ENCODE data around the gene NKPD1.

The NKPD1 gene

GRCh38 chr19:45173816-45174215, 13.0 kb upstream of the NKPD1 start:
- DNase-seq = no peak

GRCh38 chr19:45172611-45173208, 11.9 kb upstream of the NKPD1 start:
- DNase-seq = no peak

DNA sequence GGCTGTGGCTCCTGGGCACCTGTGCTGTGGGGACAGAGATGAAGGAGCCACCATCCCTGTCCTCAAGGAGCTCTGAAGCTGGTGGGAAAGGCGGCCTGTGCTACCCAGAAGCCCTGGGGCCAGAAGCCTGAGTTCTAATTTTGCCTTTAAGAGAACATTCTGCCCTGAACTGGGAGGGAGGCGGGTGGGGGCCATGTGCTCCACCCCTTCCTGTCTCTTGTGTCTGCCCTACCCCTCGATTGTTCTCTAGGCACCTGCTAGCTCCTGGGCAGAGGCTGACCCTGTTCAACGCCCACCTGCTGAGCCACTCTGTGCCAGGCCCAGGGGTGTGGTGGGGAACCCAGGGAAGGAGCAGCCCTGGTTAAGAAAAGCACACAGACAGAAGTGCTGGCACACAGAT, 11.4 kb upstream of the NKPD1 start:
- no peak for DNase-seq

DNA sequence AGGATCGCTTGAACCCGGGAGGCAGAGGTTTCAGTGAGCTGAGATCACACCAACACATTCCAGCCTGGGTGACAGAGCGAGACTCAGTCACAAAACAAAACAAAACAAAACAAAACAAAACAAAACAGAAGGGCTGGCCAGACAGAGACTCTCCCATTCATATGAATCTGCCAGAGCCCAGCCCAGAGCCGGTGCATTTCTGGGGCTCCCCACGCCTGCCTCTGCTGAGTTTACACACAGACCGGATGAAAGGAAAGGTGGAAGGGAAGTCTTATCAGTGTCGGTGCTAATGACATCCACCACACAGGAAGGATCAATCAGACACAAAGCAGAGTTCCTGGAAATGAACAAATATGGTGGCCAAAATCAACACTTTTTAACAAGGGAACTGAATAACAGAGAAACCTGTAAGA, 10.4 kb upstream of the NKPD1 start:
- no peak for DNase-seq

- DNase-seq = no peak
Measured at GRCh38 chr19:45170146-45171106, 9.6 kb upstream of the NKPD1 start.

DNA sequence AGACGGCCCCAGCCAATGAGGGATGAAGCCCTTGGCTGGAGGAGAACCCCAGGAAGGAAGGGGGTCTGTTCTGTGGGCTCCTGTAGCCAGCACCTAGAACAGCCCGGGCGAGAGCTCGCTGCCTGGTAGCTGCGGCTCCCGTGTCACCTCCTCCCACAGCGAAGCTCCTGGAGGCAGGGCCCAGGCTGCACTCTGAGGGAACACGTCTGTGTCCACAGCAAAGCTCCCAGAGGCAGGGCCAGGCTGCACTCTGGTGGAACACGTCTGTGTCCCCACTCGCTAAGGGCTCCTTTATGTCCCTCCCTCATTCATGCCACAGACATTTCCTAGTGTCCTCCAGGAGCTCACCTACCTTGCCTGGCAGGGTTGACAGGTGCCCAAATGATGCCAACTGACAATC, 8.8 kb upstream of the NKPD1 start:
- no peak for DNase-seq

DNA sequence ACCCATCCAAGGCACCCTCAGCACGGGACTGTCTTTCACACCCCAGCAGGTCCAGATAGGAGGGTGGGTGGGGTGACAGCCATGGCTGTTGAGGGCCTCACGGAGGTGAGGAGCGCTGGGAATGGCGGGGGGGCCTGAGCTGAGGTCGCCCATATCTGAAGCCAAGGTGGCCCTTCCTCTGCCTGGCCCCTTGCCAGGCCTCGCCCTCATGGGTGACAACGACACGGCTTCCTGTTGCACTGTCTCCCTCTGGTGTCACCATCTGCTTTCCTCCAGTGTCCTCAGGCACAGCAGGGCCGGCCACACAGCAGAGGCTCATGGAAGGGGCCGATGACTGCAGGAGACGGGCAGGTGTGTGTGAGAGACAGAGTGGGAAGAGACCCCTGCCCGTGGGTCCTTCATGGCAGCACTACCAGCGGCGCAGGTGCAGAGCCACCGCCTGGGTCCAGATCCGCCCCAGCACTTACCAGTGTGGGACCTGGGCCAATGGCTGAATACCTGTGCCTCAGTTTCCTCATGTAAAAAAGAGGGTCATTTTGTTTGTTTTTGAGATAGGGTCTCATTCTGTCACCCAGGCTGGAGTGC, 8.1 kb upstream of the NKPD1 start:
- DNase-seq = no peak

DNA sequence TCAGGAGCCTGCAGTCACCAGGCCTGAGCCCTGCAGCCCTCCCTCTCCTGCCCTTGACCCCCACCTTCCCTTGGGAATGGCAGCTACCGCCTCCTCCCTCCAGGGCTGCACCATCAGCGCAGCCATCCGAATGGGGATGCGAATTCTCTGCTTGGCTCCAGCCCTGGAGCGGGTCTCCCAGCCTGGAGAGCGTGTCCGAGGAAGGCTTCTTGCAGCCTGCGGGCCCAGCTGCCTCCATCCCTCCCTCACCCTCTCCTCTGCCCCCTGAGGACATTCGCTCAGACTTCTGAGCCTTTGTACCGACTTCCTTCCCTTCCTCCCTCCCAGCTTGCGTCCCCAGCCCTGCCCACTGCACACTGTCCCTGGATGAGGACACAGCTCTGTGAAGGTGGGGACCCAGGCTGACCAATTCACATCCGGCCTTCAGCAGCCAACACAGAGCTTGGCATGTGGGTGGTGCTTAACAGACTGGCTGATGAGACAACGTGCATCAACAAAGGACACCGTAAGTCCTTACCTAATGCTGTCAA, 6.0 kb upstream of the NKPD1 start:
- no peak for DNase-seq

DNA sequence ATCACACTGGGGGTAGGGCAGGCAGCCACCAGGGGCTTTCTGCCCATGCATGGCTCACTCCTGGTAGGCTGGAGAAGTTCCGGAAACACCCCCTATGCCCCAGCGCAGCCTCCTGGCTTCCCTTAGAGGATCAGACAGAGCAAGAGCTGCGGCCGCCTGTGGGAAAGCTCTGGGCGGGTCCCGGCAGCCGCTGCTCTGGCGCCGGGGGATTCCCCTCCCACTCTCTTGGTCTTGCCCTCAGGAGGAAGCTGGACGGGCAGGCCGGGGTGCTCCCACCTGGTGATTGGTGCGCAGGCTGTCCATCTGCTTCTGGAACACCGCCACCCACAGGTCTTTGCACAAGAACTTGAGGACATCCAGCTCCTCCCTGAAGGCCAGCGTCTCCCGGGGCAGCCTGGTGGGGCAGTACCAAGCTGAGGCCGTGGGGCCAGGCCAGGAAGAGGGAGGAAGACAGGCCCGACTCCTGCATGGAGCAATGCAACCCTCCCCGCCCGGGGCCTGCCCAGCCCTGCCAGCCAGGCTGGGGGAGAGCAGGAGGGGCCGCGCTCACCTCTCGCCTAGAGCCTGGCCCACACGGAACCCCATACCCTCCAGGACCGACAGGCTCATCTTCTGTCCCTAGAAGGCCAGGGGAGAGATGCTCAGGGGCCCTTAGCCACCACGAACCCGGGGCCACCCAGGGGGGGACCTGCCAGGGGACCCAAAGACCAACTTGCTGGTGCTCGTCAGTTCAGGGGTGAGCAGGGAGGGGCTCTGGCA, 4.0 kb upstream of the NKPD1 start:
- DNase-seq = peak; percentile 37

- DNase-seq = no peak
Measured at GRCh38 chr19:45163751-45164460, 3.1 kb upstream of the NKPD1 start.

DNA sequence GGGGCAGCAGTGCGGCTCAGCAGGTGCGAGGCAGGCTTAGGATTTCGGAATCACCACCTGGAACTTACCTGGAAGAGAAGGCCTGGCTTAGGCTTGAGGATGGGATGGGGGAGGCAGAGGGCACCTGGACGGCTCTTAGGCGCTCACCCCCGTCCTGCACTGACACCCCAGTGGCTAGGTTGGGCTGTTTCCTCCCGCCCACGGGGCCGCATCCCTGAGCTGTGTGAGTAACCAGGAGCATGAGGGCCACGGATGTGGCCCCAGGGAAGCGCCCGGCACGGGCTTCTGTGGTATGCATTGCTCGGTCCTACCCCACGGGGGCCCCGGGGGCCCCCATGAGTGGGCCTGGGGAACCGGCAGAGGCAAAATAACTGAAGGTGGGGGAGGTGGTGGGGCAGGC, 2.4 kb upstream of the NKPD1 start:
- DNase-seq = no peak

GRCh38 chr19:45162608-45163143, 1.9 kb upstream of the NKPD1 start:
- no peak for DNase-seq

DNA sequence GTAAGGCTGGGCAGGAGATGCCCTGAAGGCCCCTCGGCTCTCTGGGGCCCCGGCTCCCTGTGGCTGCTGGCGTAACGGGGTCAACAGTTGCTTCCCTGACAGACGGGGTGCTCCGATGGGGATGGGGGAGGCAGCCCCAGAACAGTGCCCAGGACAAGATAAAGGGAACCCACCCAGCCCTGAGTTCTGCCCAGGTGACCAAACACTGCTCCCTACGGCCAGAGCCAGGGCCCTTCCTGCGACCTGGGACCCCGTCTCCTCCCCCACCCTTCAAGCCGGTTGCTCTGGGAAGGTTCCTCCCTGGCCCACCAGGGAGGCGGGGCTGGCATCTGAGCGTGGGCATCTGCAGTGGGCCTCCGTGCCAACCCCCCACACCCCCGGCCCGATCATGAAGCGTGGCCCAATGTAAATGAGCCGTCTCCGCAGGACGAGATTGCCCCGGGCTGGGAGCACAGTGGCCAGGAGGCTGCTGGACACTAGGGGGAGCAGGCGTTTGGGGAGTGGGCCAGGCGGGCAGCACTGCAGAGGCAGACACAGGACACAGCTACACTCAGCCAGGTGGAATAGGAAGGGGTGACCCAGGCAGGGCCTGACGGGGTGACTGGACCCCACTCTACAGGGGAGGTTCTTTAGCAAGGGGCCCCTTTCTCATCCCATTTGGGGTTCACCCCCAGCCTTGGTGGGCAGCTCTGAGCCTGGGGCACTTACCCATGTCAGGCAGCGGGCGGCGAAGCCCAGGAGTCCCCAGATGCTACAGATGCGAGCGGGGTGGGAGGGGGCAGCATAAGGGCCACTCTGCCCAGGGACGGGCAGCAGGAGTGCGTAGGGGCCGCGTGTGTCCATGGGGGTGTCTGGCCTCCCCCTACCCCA, 1.2 kb upstream of the NKPD1 start:
- DNase-seq = no peak

GRCh38 chr19:45159971-45160324, 834 bp downstream of the NKPD1 start:
- no peak for DNase-seq

DNA sequence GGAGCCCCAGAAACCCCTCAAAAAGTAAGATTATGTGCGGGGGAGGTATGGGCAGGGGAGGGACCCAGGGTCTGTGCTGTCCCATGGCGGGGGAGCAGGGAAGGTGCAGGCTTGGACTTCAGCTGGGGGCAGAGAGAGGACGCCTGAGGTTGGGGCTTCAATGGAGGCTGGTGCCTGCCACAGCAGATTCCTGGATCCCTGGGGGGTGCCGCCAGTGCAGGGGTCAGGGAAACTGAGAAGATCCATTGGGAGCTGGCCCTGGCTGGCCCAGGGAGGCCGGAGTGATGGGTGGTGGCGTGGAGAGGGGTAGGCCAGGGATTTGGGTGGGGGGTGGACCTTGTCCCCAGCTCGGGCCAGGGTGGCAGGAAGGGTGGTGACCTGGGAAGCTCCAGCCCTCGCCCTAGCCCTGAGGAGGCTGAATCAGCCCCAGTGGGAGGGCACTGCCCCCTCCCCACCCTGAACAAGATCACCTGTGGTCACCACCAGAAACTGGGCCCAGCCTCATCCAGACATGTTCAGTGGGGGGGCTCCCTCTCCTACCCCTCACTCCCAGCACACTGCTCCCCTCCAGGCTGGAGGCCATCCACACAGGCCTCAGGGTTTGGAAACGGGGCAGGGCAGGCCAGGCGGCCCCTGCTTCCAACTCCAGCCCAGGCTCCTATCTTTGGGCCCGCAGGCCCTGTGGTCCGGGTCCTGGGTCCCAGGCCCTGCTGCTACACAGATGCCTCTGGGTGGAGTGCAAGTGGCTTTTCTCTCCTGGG, 1.4 kb downstream of the NKPD1 start:
- no peak for DNase-seq

DNA sequence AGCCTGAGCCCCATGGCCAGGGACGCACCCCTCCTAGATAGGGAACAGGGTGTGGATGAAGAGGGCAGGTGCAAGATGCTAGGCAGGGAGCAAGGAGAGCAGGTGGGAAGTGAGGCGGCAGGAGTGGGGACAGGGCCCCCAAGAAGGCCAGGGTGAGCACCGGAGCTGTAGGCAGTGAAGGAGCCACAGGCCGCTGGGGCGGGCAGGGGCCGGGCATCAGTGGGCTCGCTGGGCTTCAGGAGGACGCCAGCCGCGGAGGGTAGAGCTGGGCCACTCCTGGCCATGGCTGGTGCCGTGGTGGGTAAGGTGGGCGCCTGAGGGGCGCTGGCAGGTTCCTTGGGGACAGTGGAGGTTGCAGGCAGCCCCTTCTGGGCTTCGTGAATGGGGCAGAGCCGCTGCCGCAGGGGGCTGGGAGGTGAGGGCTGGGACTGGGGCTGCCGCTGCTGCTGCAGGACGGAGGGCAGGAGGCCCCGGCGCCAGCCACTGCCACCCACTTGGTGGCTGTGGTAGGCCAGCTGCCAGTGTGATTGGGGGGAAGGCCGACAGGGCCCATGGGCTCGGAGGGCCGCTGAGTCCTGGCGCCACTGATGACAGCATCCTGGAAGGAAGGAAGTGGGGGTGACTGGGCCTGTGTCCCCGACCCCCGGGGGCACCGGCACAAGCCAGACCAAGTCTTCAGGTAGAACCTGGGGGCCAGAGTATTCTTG, 2.1 kb downstream of the NKPD1 start:
- no peak for DNase-seq

- no peak for DNase-seq
Measured at GRCh38 chr19:45156751-45157150, 4.0 kb downstream of the NKPD1 start.

- DNase-seq = no peak
Measured at GRCh38 chr19:45156011-45156630, 4.7 kb downstream of the NKPD1 start.
